H1 (cell line): ENCODE results near the gene CACNB4. TPM values are rescaled to one million over a fixed set of nuclear protein-coding genes. Genes with fewer than 3 reads are reported as not detected.

Experiments used
- CBX5 ChIP-seq: fragments of 300-800, 300-1000 bp; sonication (generic); IDR thresholded peaks from 2 replicates; pipeline ENCODE4 v1.7.1; 2016; ENCODE audit warnings: antibody characterized with exemption, low read length, low read depth
- CBX8 ChIP-seq: fragments of 300-800, 300-1000 bp; sonication (generic); IDR thresholded peaks from 2 replicates; pipeline ENCODE4 v1.7.1; 2016; ENCODE audit warnings: low read depth, low read length, borderline replicate concordance
- CHD7 ChIP-seq: fragments of 300-600 bp; sonication (generic); IDR thresholded peaks from 2 replicates; pipeline ENCODE4 v1.7.1; 2012; ENCODE audit warnings: low read length, moderate library complexity, mild to moderate bottlenecking, inconsistent platforms; ENCODE audit not compliant: insufficient replicate concordance
- GTF2F1 ChIP-seq: IDR thresholded peaks from 2 replicates; pipeline ENCODE4 v1.6.1; 2012; ENCODE audit warnings: low read depth, low read length, improper control_type of control experiment, borderline replicate concordance
- HDAC6 ChIP-seq: IDR thresholded peaks from one replicate; pipeline ENCODE4 v1.7.1; 2012; ENCODE audit warnings: low read depth, mild to moderate bottlenecking, inconsistent platforms, low read length, moderate library complexity
- POLR2A ChIP-seq, 2 experiments: IDR thresholded peaks; 1 replicate in 1 of 2; 2 replicates in 1 of 2; pipeline ENCODE4 v1.6.1; 2011; ENCODE audit warnings: low read depth in 2 of 2, low read length in 2 of 2, mild to moderate bottlenecking in 2 of 2; ENCODE audit errors: control extremely low read depth in 1 of 2
- POLR2AphosphoS5 ChIP-seq: IDR thresholded peaks from 2 replicates; pipeline ENCODE4 v1.6.1; 2011; ENCODE audit warnings: low read depth, low read length
- SIN3A ChIP-seq, 2 experiments: IDR thresholded peaks in 1 of 2; conservative IDR thresholded peaks in 1 of 2; 2 replicates each; pipeline ENCODE4 v1.6.1; 2011 to 2012; ENCODE audit warnings: low read length in 2 of 2, improper control_type of control experiment in 1 of 2, low read depth in 1 of 2, mild to moderate bottlenecking in 1 of 2
- YY1 ChIP-seq: IDR thresholded peaks from 2 replicates; pipeline ENCODE4 v1.6.1; 2011; ENCODE audit warnings: low read depth, mild to moderate bottlenecking, low read length
- polyA plus RNA-seq, 7 experiments: library from polyadenylated mRNA; depleted of rRNA in 3 of 7; stranded (reverse) in 5 of 7; unstranded in 2 of 7; fragments of >200 nt in 5 of 7; fragments of 200-250 nt in 2 of 7; gene quantifications; 1 replicate in 5 of 7; 2 replicates in 1 of 7; 4 replicates in 1 of 7; pipeline versions ENCODE4 v1.2.1 to v1.2.3, GENCODE V29; 2011 to 2013; ENCODE audit warnings: missing spikeins in 2 of 7, mixed read lengths in 2 of 7
- total RNA-seq: library from RNA; stranded (reverse); fragmentation: NEBNext Ultra II Directional; extraction: Animal tissue kit (Norgen Biotek cat#: 25700); gene quantifications from 2 replicates; pipeline ENCODE4 v1.2.1, GENCODE V29; 2021

Gene CACNB4
- total and polyA plus RNA-seq, 2 of the 8 experiments (the other 6 are each of a cell fraction or from before 2014, with no cell fraction given): 2.0 to 4.0 TPM

GRCh38 chr2:151907286-151908203 is 191.3 kb downstream of the CACNB4 start (continued):
- no peak for TF ChIP-seq YY1
- no peak for TF ChIP-seq POLR2AphosphoS5
- TF ChIP-seq CHD7: no peak
- TF ChIP-seq HDAC6: no peak
- no peak for TF ChIP-seq GTF2F1
- TF ChIP-seq SIN3A (conservative IDR thresholded peaks at IDR 0.05 in 1 of 2, IDR thresholded peaks at IDR 0.05 in 1 of 2; ENCODE audit: low read depth in 1 of 2, low read length in 2 of 2): no peak
- no peak for TF ChIP-seq POLR2A (IDR thresholded peaks at IDR 0.05; ENCODE audit: control extremely low read depth in 1 of 2, low read depth in 2 of 2, low read length in 2 of 2)
- TF ChIP-seq CBX8: no peak
- TF ChIP-seq CBX5: no peak
- TF ChIP-seq, all 59 proteins: peak for 0
